ENCODE data around the gene IFIT2. TPM values are rescaled to one million over a fixed set of nuclear protein-coding genes. Genes with fewer than 3 reads are reported as not detected.

The IFIT2 gene
- total RNA-seq, 4 donors from 2014 or later: 3.2 to 5.3 (median 3.8) TPM

- H3K27ac ChIP-seq: no peak overlapping the region
- H3K36me3 ChIP-seq: peaks cover 0 to 44% of the 10 kb centered on the region in 2 donors
- no peak overlapping the region for H3K4me3 ChIP-seq
- WGBS, 2 donors (ENCODE audit: low coverage in 1 of 2): 80 to 96% methylated on average over 2 to 4 of the region's 4 CpGs
- H3K9me3 ChIP-seq: no peaks in the 10 kb centered on the region
- peaks cover 0 to 30% (median 0%) of the 10 kb centered on the region in 3 donors for H3K4me1 ChIP-seq
- TF ChIP-seq EP300 (IDR thresholded peaks at IDR 0.05) (no peak), CTCF (IDR thresholded peaks at IDR 0.05) (no peak), POLR2AphosphoS5 (IDR thresholded peaks at IDR 0.05) (no peak), POLR2A (IDR thresholded peaks at IDR 0.05) (no peak)
- no peaks in the 10 kb centered on the region for H3K27me3 ChIP-seq
- ATAC-seq: no peak
These were observed 38.0 kb downstream of the IFIT2 start for GRCh38 chr10:89339875-89340274.

- Histone ChIP-seq H3K4me1 (peaks cover 0 to 28% (median 0%) of the 10 kb centered on the region in 3 donors), H3K27ac (no peak overlapping the region), H3K27me3 (no peaks in the 10 kb centered on the region), H3K9me3 (no peaks in the 10 kb centered on the region), H3K4me3 (no peak overlapping the region), H3K36me3 (peaks cover 0 to 44% of the 10 kb centered on the region in 2 donors)
- 81 to 89% methylated on average over 3 of the region's 3 CpGs for WGBS, 2 donors (ENCODE audit: low coverage in 1 of 2)
- TF ChIP-seq CTCF (IDR thresholded peaks at IDR 0.05) (no peak), EP300 (IDR thresholded peaks at IDR 0.05) (no peak), POLR2A (IDR thresholded peaks at IDR 0.05) (no peak), POLR2AphosphoS5 (IDR thresholded peaks at IDR 0.05) (no peak)
- ATAC-seq: no peak
These were observed 39.8 kb downstream of the IFIT2 start for GRCh38 chr10:89341649-89342048.

- H3K27ac ChIP-seq: no peak overlapping the region
- peak; percentile 56 for ATAC-seq
These were observed 40.5 kb downstream of the IFIT2 start for GRCh38 chr10:89342206-89342958.

GRCh38 chr10:89343089-89343767, 41.4 kb downstream of the IFIT2 start:
- Histone ChIP-seq H3K4me3 (no peak overlapping the region), H3K27me3 (no peaks in the 10 kb centered on the region), H3K27ac (no peak overlapping the region), H3K9me3 (no peaks in the 10 kb centered on the region), H3K4me1 (peaks cover 0 to 35% (median 8%) of the 10 kb centered on the region in 3 donors), H3K36me3 (peaks cover 0 to 28% of the 10 kb centered on the region in 2 donors)
- no peak for ATAC-seq
- TF ChIP-seq EP300 (IDR thresholded peaks at IDR 0.05) (no peak), CTCF (IDR thresholded peaks at IDR 0.05) (no peak), POLR2AphosphoS5 (IDR thresholded peaks at IDR 0.05) (no peak), POLR2A (IDR thresholded peaks at IDR 0.05) (no peak)
- WGBS, 2 donors (ENCODE audit: low coverage in 1 of 2): 78 to 93% methylated on average over 4 to 5 of the region's 5 CpGs

More at GRCh38 chr10:89342206-89342958, 40.5 kb downstream of the IFIT2 start:
- Histone ChIP-seq H3K4me3 (no peak overlapping the region), H3K36me3 (peaks cover 0 to 37% of the 10 kb centered on the region in 2 donors), H3K27me3 (no peaks in the 10 kb centered on the region), H3K9me3 (no peaks in the 10 kb centered on the region), H3K4me1 (peaks cover 0 to 31% (median 3%) of the 10 kb centered on the region in 3 donors)
- 25 to 63% methylated on average over 2 to 3 of the region's 3 CpGs for WGBS, 2 donors (ENCODE audit: low coverage in 1 of 2)
- TF ChIP-seq POLR2A (IDR thresholded peaks at IDR 0.05) (no peak), POLR2AphosphoS5 (IDR thresholded peaks at IDR 0.05) (no peak), EP300 (IDR thresholded peaks at IDR 0.05) (no peak)

- TF ChIP-seq EP300 (IDR thresholded peaks at IDR 0.05): no peak
- no peak for TF ChIP-seq POLR2A (IDR thresholded peaks at IDR 0.05)
- no peak for TF ChIP-seq POLR2AphosphoS5 (IDR thresholded peaks at IDR 0.05)
- no peak for TF ChIP-seq CTCF (IDR thresholded peaks at IDR 0.05)
- H3K4me1 ChIP-seq: peaks cover 0 to 35% (median 8%) of the 10 kb centered on the region in 3 donors
- ATAC-seq: no peak
These were observed 42.3 kb downstream of the IFIT2 start for GRCh38 chr10:89344156-89344555.

More at GRCh38 chr10:89344156-89344555, 42.3 kb downstream of the IFIT2 start:
- H3K4me3 ChIP-seq: no peak overlapping the region
- H3K27me3 ChIP-seq: no peaks in the 10 kb centered on the region
- no peak overlapping the region for H3K27ac ChIP-seq
- H3K9me3 ChIP-seq: no peaks in the 10 kb centered on the region
- 69 to 88% methylated on average over 2 of the region's 2 CpGs for WGBS, 2 donors (ENCODE audit: low coverage in 1 of 2)
- H3K36me3 ChIP-seq: peaks cover 0 to 19% of the 10 kb centered on the region in 2 donors
